Measurements from ENCODE around the gene SAGE1. TPM values are rescaled to one million over a fixed set of nuclear protein-coding genes. Genes with fewer than 3 reads are reported as not detected.
"Not testable (repeated sequence)": the region's sequence is repeated elsewhere in the genome, so short reads cannot be mapped to it uniquely, and the experiment has no call there.

Gene SAGE1
- total and polyA plus RNA-seq, 9 of the 15 experiments (the other 6 are each of a cell fraction or from before 2014, with no cell fraction given) = 14.6 to 79.2 (median 29.3) TPM

- intact Hi-C loops (cut with micrococcal nuclease); POLR2A ChIA-PET; H3K27ac ChIP-seq (ENCODE audit: extremely low read depth, low read depth, low read length); H3K4me1 ChIP-seq (replicated peaks in 1 of 2; ENCODE audit: control insufficient read depth in 2 of 2, insufficient read depth in 2 of 2, low read length in 2 of 2); H3K9me1 ChIP-seq (ENCODE audit: control insufficient read depth, insufficient read depth, low read length); H4K20me1 ChIP-seq (replicated peaks; ENCODE audit: control insufficient read depth, insufficient read depth, low read length); DNase-seq (ENCODE audit: extremely low read depth in 1 of 4, low spot score in 3 of 4); H2AFZ ChIP-seq (ENCODE audit: low read depth, low read length); H3K9ac ChIP-seq (ENCODE audit: insufficient read depth in 1 of 2, low read depth in 2 of 2, low read length in 2 of 2); CTCF ChIA-PET (ENCODE audit: low intra/inter-chr PET ratio); H3K27me3 ChIP-seq (ENCODE audit: control insufficient read depth in 2 of 2, insufficient read depth in 2 of 2, low read length in 2 of 2); H3K4me3 ChIP-seq; FAIRE-seq; ATAC-seq; H3K9me3 ChIP-seq (replicated peaks; ENCODE audit: control insufficient read depth, insufficient read depth, low read depth, low read length); in situ Hi-C loops (cut with MboI); H3K36me3 ChIP-seq (ENCODE audit: control insufficient read depth, insufficient read depth, low read length); BruUV-seq (replicated peaks); H3K4me2 ChIP-seq (ENCODE audit: insufficient read depth, low read length); H3K79me2 ChIP-seq (ENCODE audit: control insufficient read depth, insufficient read depth, low read length): not testable (repeated sequence)
- WGBS (ENCODE audit: insufficient coverage, low coverage, missing lambda C conversion rate) = no CpG with 5 or more reads among the region's 17 CpGs
Observed at GRCh38 chrX:135871712-135872111, 21.8 kb upstream of the SAGE1 start, which contains the start of gene CT45A9. CT45A9 (minus strand) TSS chrX:135871812; CDS start chrX:135868061, 3,751 bp downstream.

- CTCF ChIA-PET (ENCODE audit: low intra/inter-chr PET ratio); ATAC-seq; H3K27me3 ChIP-seq (ENCODE audit: control insufficient read depth in 2 of 2, insufficient read depth in 2 of 2, low read length in 2 of 2); in situ Hi-C loops (cut with MboI); H3K27ac ChIP-seq (ENCODE audit: extremely low read depth, low read depth, low read length); H4K20me1 ChIP-seq (replicated peaks; ENCODE audit: control insufficient read depth, insufficient read depth, low read length); DNase-seq (ENCODE audit: extremely low read depth in 1 of 4, low spot score in 3 of 4); H3K79me2 ChIP-seq (ENCODE audit: control insufficient read depth, insufficient read depth, low read length); H3K4me1 ChIP-seq (replicated peaks in 1 of 2; ENCODE audit: control insufficient read depth in 2 of 2, insufficient read depth in 2 of 2, low read length in 2 of 2); H3K9me3 ChIP-seq (replicated peaks; ENCODE audit: control insufficient read depth, insufficient read depth, low read depth, low read length); POLR2A ChIA-PET; FAIRE-seq; H3K36me3 ChIP-seq (ENCODE audit: control insufficient read depth, insufficient read depth, low read length); H3K9me1 ChIP-seq (ENCODE audit: control insufficient read depth, insufficient read depth, low read length); H3K9ac ChIP-seq (ENCODE audit: insufficient read depth in 1 of 2, low read depth in 2 of 2, low read length in 2 of 2); H3K4me2 ChIP-seq (ENCODE audit: insufficient read depth, low read length); intact Hi-C loops (cut with micrococcal nuclease); H3K4me3 ChIP-seq; BruUV-seq (replicated peaks); H2AFZ ChIP-seq (ENCODE audit: low read depth, low read length): not testable (repeated sequence)
- whole genome bisulfite sequencing (ENCODE audit: insufficient coverage, low coverage, missing lambda C conversion rate) = 72% methylated on average over 4 of the region's 5 CpGs
Observed at GRCh38 chrX:135882741-135883140, 10.8 kb upstream of the SAGE1 start.

DNA sequence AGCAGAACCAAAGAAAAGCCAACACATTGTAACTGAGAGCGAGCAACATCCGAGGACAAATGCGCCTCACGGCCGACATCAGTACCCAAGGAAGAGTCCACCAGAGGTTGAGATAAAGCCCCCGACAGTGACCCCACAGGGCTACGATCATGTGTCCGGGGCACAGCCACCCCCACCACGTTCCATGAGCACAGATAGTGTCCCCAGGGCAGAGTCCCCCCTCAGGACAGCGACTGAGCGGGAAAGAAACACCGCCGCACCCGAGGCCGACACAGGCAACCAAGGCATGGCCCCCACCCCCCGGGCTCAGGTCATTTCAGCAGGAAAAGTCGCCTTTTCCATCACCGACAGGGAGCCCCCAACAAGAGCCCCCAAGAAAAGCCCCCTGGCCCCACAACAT is 5.3 kb upstream of the SAGE1 start:
- Histone ChIP-seq H3K79me2 (ENCODE audit: control insufficient read depth, insufficient read depth, low read length) (peaks cover 45% of the 10 kb centered on the region), H3K36me3 (ENCODE audit: control insufficient read depth, insufficient read depth, low read length) (peaks cover 17% of the 10 kb centered on the region; the same call in 1 of the 3 replicates)
- H3K27ac ChIP-seq (ENCODE audit: extremely low read depth, low read depth, low read length); H3K9me3 ChIP-seq (replicated peaks; ENCODE audit: control insufficient read depth, insufficient read depth, low read depth, low read length); FAIRE-seq; H3K4me3 ChIP-seq; H2AFZ ChIP-seq (ENCODE audit: low read depth, low read length); POLR2A ChIA-PET; H3K4me1 ChIP-seq (replicated peaks in 1 of 2; ENCODE audit: control insufficient read depth in 2 of 2, insufficient read depth in 2 of 2, low read length in 2 of 2); H3K9me1 ChIP-seq (ENCODE audit: control insufficient read depth, insufficient read depth, low read length); H3K4me2 ChIP-seq (ENCODE audit: insufficient read depth, low read length); in situ Hi-C loops (cut with MboI); H3K27me3 ChIP-seq (ENCODE audit: control insufficient read depth in 2 of 2, insufficient read depth in 2 of 2, low read length in 2 of 2); BruUV-seq (replicated peaks); H4K20me1 ChIP-seq (replicated peaks; ENCODE audit: control insufficient read depth, insufficient read depth, low read length); CTCF ChIA-PET (ENCODE audit: low intra/inter-chr PET ratio); intact Hi-C loops (cut with micrococcal nuclease); ATAC-seq; H3K9ac ChIP-seq (ENCODE audit: insufficient read depth in 1 of 2, low read depth in 2 of 2, low read length in 2 of 2); DNase-seq (ENCODE audit: extremely low read depth in 1 of 4, low spot score in 3 of 4): not testable (repeated sequence)
- WGBS (ENCODE audit: insufficient coverage, low coverage, missing lambda C conversion rate) = 82% methylated on average over 5 of the region's 18 CpGs
